Panc1 (cell line): ENCODE data around the gene PHKG1.

ENCODE experiments used
- CTCF ChIP-seq: fragments of 450-650 bp; IDR thresholded peaks from 2 replicates; pipeline ENCODE4 v1.5.1; 2017; ENCODE audit warnings: mild to moderate bottlenecking
- POLR2AphosphoS5 ChIP-seq: IDR thresholded peaks from 2 replicates; pipeline ENCODE4 v1.6.1; 2012; ENCODE audit warnings: mild to moderate bottlenecking, low read depth, low read length, moderate library complexity
- REST ChIP-seq, 2 experiments: IDR thresholded peaks; 2 replicates each; pipeline ENCODE4 v1.6.1; 2011 to 2012; ENCODE audit warnings: low read depth in 2 of 2, control low read depth in 1 of 2, low read length in 1 of 2, mild to moderate bottlenecking in 1 of 2, moderate library complexity in 1 of 2; ENCODE audit not compliant: insufficient read depth in 1 of 2
- SIN3A ChIP-seq: IDR thresholded peaks from 2 replicates; pipeline ENCODE4 v1.6.1; 2012; ENCODE audit warnings: low read depth, mild to moderate bottlenecking, low read length, moderate library complexity, borderline replicate concordance; ENCODE audit not compliant: insufficient read depth
- TCF7L2 ChIP-seq: IDR thresholded peaks from 2 replicates; pipeline ENCODE4 v1.6.1; 2011; ENCODE audit warnings: mild to moderate bottlenecking, low read depth, low read length, inconsistent platforms

GRCh38 chr7:56030340-56030739 is 62.4 kb downstream of the PHKG1 start:
- TF ChIP-seq CTCF = no peak
- no peak for TF ChIP-seq POLR2AphosphoS5
- no peak for TF ChIP-seq TCF7L2
- TF ChIP-seq REST (IDR thresholded peaks at IDR 0.05; ENCODE audit: insufficient read depth in 1 of 2, low read depth in 2 of 2, low read length in 1 of 2) = no peak
- no peak for TF ChIP-seq SIN3A
